ENCODE results near the gene ARHGAP12.

ARHGAP12 gene

DNA sequence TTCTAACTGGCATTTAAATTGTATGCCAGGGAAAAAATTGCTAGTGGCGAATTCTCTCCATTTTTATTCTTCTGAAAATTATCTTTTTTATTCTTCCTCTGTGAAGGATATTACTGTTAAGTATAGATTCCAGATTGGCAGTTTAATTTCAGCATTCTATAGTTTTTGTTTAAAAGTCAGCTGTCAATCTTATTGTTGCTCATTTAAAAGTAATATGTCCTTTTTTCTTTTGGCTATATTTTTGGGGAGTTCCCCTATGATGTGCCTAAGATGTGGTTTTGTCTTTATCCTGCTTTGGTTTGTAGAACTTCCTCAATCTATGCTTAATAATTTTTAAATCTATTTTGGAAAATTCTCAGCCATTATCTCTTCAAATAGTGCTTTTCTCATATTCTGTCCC lies 135.9 kb downstream of the ARHGAP12 start:
- Histone ChIP-seq H3K27me3 (ENCODE audit: insufficient read depth, low read depth) (no peaks in the 10 kb centered on the region), H3K36me3 (ENCODE audit: insufficient read depth) (no peaks in the 10 kb centered on the region), H3K4me2 (no peak overlapping the region), H3K79me2 (ENCODE audit: insufficient read depth, low read depth) (no peaks in the 10 kb centered on the region), H3K9ac (no peak overlapping the region), H3K4me3 (IDR thresholded peaks at IDR 0.05; ENCODE audit: insufficient read depth, low read depth, low read length) (no peak overlapping the region), H4K20me1 (ENCODE audit: insufficient read depth) (no peaks in the 10 kb centered on the region), H3K27ac (no peak overlapping the region), H2AFZ (ENCODE audit: low read depth) (no peak overlapping the region), H3K4me1 (ENCODE audit: low read depth, poor library complexity, severe bottlenecking) (no peaks in the 10 kb centered on the region)
- no peak for TF ChIP-seq CTCF (conservative IDR thresholded peaks at IDR 0.05; ENCODE audit: low read depth, low read length)

DNA sequence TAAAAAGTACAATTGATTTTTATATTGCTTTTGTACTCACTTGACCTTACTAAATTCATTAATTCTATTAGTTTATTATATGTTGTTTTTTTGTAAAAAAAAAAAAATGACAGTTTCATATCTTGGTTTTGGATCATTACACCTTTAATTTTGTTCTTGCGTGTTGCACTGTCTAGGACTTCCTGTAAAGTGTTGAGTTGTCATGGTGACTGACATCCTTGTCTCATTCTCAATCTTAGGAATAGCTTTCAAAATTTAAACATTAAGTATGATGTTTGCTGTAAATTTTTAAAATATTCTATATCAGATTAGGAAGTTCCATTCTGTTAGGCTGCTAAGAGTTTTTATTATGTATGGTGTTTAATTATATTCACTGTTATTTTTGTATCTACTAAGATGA lies 139.1 kb downstream of the ARHGAP12 start:
- Histone ChIP-seq H3K36me3 (ENCODE audit: insufficient read depth) (no peaks in the 10 kb centered on the region), H3K4me3 (IDR thresholded peaks at IDR 0.05; ENCODE audit: insufficient read depth, low read depth, low read length) (no peak overlapping the region), H2AFZ (ENCODE audit: low read depth) (no peak overlapping the region), H3K27me3 (ENCODE audit: insufficient read depth, low read depth) (no peaks in the 10 kb centered on the region), H3K4me1 (ENCODE audit: low read depth, poor library complexity, severe bottlenecking) (no peaks in the 10 kb centered on the region), H4K20me1 (ENCODE audit: insufficient read depth) (no peaks in the 10 kb centered on the region), H3K4me2 (no peak overlapping the region), H3K9ac (no peak overlapping the region), H3K79me2 (ENCODE audit: insufficient read depth, low read depth) (no peaks in the 10 kb centered on the region), H3K27ac (no peak overlapping the region)
- TF ChIP-seq CTCF (conservative IDR thresholded peaks at IDR 0.05; ENCODE audit: low read depth, low read length), result no peak

DNA sequence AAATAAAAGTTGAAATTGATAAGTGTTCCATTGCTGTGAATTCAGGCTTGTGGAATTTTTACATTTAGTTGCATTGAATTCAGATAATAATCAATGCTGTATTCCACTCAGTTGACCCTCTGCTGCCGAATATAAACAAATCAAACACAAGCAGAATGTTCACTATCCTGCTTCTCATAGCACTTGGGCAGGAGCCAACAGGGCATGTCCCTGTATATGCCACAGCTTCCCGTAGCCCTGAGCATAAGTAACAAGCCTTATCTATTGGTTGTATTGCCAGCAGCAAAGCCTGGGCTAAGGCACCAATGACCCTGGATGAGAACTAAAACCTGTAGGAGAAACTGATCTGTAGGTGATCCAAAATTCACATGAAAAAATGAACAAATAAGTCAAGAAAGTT lies 145.9 kb downstream of the ARHGAP12 start:
- no peak overlapping the region for H2AFZ ChIP-seq (ENCODE audit: low read depth)
- no peaks in the 10 kb centered on the region for H3K36me3 ChIP-seq (ENCODE audit: insufficient read depth)
- H3K4me3 ChIP-seq (IDR thresholded peaks at IDR 0.05; ENCODE audit: insufficient read depth, low read depth, low read length), result no peak overlapping the region
- no peak overlapping the region for H3K4me2 ChIP-seq
- H3K27me3 ChIP-seq (ENCODE audit: insufficient read depth, low read depth), result no peaks in the 10 kb centered on the region
- H3K79me2 ChIP-seq (ENCODE audit: insufficient read depth, low read depth), result no peaks in the 10 kb centered on the region
- no peak overlapping the region for H3K27ac ChIP-seq
- no peaks in the 10 kb centered on the region for H4K20me1 ChIP-seq (ENCODE audit: insufficient read depth)
- TF ChIP-seq CTCF (conservative IDR thresholded peaks at IDR 0.05; ENCODE audit: low read depth, low read length), result no peak
- H3K9ac ChIP-seq, result no peak overlapping the region
- no peaks in the 10 kb centered on the region for H3K4me1 ChIP-seq (ENCODE audit: low read depth, poor library complexity, severe bottlenecking)

DNA sequence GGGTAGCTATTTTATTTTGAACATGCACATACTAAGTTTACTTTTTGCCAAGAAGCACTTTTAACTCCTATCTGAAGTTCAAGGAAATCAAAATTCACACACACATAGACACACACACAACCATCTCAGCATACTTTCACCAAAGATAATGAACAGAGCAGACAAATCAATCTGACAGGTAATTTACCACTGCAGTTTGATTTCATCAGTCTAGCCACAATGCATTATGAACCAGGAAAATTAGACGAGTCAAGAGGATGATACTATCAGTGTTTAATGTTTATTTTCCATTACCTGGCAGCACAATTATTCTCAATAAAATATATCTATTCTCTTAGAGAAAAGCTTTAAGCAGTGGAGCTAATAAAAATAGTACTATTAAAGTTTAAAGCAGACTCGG lies 147.9 kb downstream of the ARHGAP12 start:
- Histone ChIP-seq H3K27ac (no peak overlapping the region), H3K4me1 (ENCODE audit: low read depth, poor library complexity, severe bottlenecking) (no peaks in the 10 kb centered on the region), H3K9ac (no peak overlapping the region), H3K79me2 (ENCODE audit: insufficient read depth, low read depth) (no peaks in the 10 kb centered on the region), H3K4me2 (no peak overlapping the region), H2AFZ (ENCODE audit: low read depth) (no peak overlapping the region), H4K20me1 (ENCODE audit: insufficient read depth) (no peaks in the 10 kb centered on the region), H3K36me3 (ENCODE audit: insufficient read depth) (no peaks in the 10 kb centered on the region), H3K4me3 (IDR thresholded peaks at IDR 0.05; ENCODE audit: insufficient read depth, low read depth, low read length) (no peak overlapping the region), H3K27me3 (ENCODE audit: insufficient read depth, low read depth) (no peaks in the 10 kb centered on the region)
- no peak for TF ChIP-seq CTCF (conservative IDR thresholded peaks at IDR 0.05; ENCODE audit: low read depth, low read length)

GRCh38 chr10:31778627-31779026 lies 150.0 kb downstream of the ARHGAP12 start:
- Histone ChIP-seq H3K4me1 (ENCODE audit: low read depth, poor library complexity, severe bottlenecking) (no peaks in the 10 kb centered on the region), H3K79me2 (ENCODE audit: insufficient read depth, low read depth) (no peaks in the 10 kb centered on the region), H3K27me3 (ENCODE audit: insufficient read depth, low read depth) (no peaks in the 10 kb centered on the region), H3K4me3 (IDR thresholded peaks at IDR 0.05; ENCODE audit: insufficient read depth, low read depth, low read length) (no peak overlapping the region), H3K9ac (no peak overlapping the region), H4K20me1 (ENCODE audit: insufficient read depth) (no peaks in the 10 kb centered on the region), H3K36me3 (ENCODE audit: insufficient read depth) (no peaks in the 10 kb centered on the region), H2AFZ (ENCODE audit: low read depth) (no peak overlapping the region), H3K27ac (no peak overlapping the region), H3K4me2 (no peak overlapping the region)
- TF ChIP-seq CTCF (conservative IDR thresholded peaks at IDR 0.05; ENCODE audit: low read depth, low read length), result no peak

Data from KMS-11 (cell line).